Activated T-cell treated with anti-CD3 and anti-CD28 coated beads, Interleukin-2, amount 50 U/mL, for 24 hours (primary cell): ENCODE data around the gene ADAMTS15.

Experiments
- DNase-seq: peaks from one replicate; pipeline ENCODE4 v3.0.0-alpha.2; 2020
- H3K27ac Mint-ChIP-seq: 2 replicates; pipeline ENCODE4 v1.8.0; 2020; ENCODE audit warnings: mild to moderate bottlenecking, mixed read lengths
- H3K27me3 Mint-ChIP-seq: 2 replicates; pipeline ENCODE4 v1.8.0; 2020; ENCODE audit warnings: mixed read lengths
- H3K36me3 Mint-ChIP-seq: 2 replicates; pipeline ENCODE4 v1.8.0; 2020; ENCODE audit warnings: low read depth, mixed read lengths
- H3K4me1 Mint-ChIP-seq: 2 replicates; pipeline ENCODE4 v1.8.0; 2020; ENCODE audit warnings: low read depth, mixed read lengths
- H3K4me3 Mint-ChIP-seq: 2 replicates; pipeline ENCODE4 v1.8.0; 2020; ENCODE audit warnings: mild to moderate bottlenecking, moderate library complexity, mixed read lengths
- H3K9me3 Mint-ChIP-seq: 2 replicates; pipeline ENCODE4 v1.8.0; 2020; ENCODE audit warnings: mixed read lengths

Gene ADAMTS15

DNA sequence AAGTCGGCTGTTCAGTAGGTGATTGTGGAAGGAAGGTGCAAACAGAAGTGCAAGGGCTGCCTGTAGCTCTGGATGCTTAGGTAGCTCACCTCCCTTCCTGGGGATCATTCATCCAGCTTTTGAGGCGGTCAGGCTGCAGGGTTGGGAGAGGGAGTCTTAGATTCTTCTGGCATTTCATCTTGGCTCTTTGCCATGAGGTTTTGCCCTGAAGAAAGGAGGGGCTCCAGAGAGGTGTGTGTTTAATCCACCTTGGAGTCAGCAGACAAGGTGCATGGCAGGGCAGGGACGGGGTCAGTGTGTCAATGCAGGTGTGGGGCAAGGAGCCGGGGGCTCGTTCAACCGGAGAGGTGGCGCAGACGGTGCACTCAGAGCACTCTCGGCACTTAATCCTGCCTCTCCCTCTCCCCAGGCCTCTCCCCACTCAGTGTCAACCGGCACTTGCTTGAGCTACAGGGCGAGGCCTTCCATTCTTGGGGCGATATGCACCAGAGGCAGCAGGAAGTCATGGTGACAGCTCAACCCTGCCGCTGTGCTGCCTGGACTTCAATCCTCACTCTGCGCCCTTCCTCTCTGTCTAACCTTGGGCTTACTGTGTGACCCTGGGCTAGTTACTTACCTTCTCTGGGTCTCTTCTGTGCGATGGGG is 7.2 kb downstream of the ADAMTS15 start:
- no peaks in the 10 kb centered on the region for H3K4me1 Mint-ChIP-seq
- peaks cover 24% of the 10 kb centered on the region for H3K27me3 Mint-ChIP-seq
- H3K36me3 Mint-ChIP-seq, result no peaks in the 10 kb centered on the region
- no peaks in the 10 kb centered on the region for H3K9me3 Mint-ChIP-seq
- DNase-seq, result no peak
- H3K27ac Mint-ChIP-seq, result no peak overlapping the region
- no peak overlapping the region for H3K4me3 Mint-ChIP-seq

DNA sequence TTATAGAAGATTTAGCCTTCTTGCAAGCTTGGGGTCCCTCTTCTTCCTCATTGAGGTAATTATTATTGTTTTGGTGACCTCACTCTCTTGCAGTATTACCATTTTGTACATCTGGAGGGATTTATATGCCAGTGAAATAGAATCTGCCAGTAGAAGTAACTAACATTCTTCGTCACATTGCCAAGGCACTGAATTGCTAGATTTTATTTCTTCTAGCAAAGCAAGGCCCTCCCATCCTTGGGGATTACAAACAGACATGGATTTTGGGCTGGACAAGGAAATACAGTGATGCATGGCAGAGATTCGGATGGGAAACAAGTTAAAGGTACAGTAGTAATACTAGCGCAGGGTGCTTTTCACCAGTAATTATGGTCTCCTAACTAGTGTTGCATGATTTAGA is 7.8 kb downstream of the ADAMTS15 start:
- no peak for DNase-seq
- Mint-ChIP-seq H3K27me3 (peaks cover 17% of the 10 kb centered on the region), H3K4me3 (no peak overlapping the region), H3K4me1 (no peaks in the 10 kb centered on the region), H3K27ac (no peak overlapping the region), H3K9me3 (no peaks in the 10 kb centered on the region), H3K36me3 (no peaks in the 10 kb centered on the region)

DNA sequence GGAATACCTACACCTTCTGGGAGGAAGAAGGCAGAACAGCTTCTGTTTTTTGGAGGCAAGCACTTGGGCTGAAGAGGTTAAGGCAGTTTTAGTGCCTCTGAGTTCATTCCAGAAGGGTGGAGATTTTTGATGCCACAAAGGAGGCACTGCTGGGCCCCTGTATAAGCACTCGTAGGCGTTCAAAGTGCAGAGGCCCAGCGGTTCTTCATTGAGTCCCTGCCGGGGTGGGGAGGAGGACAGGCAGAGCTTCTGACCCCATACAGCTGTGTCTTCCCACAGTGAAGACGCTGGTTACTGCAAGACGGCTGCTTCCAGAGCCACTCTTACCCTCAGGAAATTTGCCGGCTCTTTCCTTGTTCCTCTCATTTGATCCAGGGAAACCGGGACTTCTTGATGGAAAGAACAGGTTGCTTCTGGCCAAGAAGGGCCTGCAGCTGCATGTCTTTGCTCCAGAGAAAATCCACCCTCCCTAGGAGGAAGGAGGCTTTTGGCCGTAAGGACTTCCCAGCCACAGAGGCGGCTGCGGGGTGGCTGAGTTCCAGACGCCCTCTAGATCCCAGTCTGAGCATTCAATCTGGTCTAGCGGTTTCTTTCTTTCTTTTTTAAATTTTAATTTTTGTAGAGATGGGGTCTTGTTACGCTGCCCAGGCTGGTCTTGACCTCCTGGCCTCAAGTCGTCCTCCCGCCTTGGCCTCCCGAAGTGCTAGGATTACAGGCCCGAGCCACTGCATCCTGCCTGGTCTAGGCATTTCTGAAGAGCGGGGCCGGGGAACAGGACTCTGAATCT is 9.4 kb downstream of the ADAMTS15 start:
- no peaks in the 10 kb centered on the region for H3K4me1 Mint-ChIP-seq
- no peak overlapping the region for H3K27ac Mint-ChIP-seq

DNA sequence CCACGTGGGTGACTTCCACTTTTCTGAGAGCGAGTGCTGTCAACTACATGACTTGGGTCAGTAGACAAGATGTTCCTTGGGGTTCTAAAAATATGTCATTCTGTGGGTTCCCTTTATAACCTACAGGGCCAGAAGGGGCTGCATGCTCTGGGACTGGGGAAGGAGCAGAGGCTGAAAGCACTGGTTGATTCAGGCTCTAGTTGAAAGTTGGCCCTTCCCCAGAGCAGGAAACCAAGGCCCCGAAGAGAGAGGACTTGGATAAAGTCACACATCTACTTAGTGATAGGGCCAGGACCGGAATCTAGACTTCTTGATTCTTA is 9.9 kb downstream of the ADAMTS15 start:
- Mint-ChIP-seq H3K27me3 (peaks cover 13% of the 10 kb centered on the region), H3K9me3 (no peaks in the 10 kb centered on the region), H3K4me3 (no peak overlapping the region), H3K27ac (no peak overlapping the region), H3K36me3 (no peaks in the 10 kb centered on the region), H3K4me1 (no peaks in the 10 kb centered on the region)
- no peak for DNase-seq

More for the DNA sequence above, 9.4 kb downstream of the ADAMTS15 start:
- H3K27me3 Mint-ChIP-seq, result peaks cover 13% of the 10 kb centered on the region
- H3K4me3 Mint-ChIP-seq, result no peak overlapping the region
- no peaks in the 10 kb centered on the region for H3K36me3 Mint-ChIP-seq
- no peaks in the 10 kb centered on the region for H3K9me3 Mint-ChIP-seq
- no peak for DNase-seq

DNA sequence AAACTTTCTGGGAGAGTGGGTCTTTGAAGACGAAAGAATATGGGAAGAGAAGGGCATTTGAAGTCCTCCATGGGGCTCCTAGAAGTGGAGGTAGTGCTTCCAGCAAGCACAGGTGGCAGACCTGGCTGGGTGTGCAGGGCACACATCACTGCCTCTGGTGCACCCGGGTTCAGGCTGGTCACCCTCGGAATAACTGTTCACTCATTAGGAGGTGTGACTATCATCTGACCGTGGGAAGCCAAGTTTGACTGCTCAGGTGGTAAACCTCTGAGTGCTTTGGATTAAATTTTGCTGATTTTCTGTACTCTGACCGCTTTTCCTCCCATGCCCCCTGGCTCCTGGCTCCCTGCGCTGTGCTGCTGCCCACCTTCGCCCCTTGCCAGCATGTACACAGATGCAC is 11.1 kb downstream of the ADAMTS15 start:
- no peaks in the 10 kb centered on the region for H3K4me1 Mint-ChIP-seq
- no peaks in the 10 kb centered on the region for H3K9me3 Mint-ChIP-seq
- DNase-seq, result no peak
- H3K36me3 Mint-ChIP-seq, result no peaks in the 10 kb centered on the region
- H3K27ac Mint-ChIP-seq, result no peak overlapping the region
- H3K27me3 Mint-ChIP-seq, result peaks cover 8% of the 10 kb centered on the region
- no peak overlapping the region for H3K4me3 Mint-ChIP-seq

GRCh38 chr11:130462101-130462885 is 13.8 kb downstream of the ADAMTS15 start:
- no peaks in the 10 kb centered on the region for H3K36me3 Mint-ChIP-seq
- H3K9me3 Mint-ChIP-seq, result no peaks in the 10 kb centered on the region
- no peaks in the 10 kb centered on the region for H3K4me1 Mint-ChIP-seq
- H3K27ac Mint-ChIP-seq, result no peak overlapping the region
- H3K27me3 Mint-ChIP-seq, result no peaks in the 10 kb centered on the region
- no peak for DNase-seq
- H3K4me3 Mint-ChIP-seq, result no peak overlapping the region

DNA sequence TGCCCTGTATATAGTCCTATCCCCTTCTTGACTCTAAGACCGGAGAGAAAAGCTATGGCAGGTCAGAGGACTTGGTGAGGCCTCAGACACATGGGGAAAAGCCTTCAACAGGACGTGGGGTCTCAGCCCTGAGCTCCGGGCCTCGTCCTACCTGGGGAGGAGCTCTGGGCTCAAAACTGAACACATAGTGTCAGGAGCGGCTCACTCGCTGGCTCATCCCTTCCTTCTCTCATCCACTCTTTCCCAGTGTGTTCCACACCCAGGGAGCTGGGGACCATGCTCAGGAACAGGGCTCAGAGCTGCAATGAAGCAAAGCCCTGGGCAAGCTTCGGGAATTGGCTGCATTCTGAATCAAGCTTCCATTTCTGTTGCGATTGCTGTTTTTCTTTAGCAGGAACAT is 14.5 kb downstream of the ADAMTS15 start:
- DNase-seq, result no peak
- Mint-ChIP-seq H3K36me3 (no peaks in the 10 kb centered on the region), H3K27me3 (no peaks in the 10 kb centered on the region), H3K4me1 (no peaks in the 10 kb centered on the region), H3K4me3 (no peak overlapping the region), H3K9me3 (no peaks in the 10 kb centered on the region), H3K27ac (no peak overlapping the region)

DNA sequence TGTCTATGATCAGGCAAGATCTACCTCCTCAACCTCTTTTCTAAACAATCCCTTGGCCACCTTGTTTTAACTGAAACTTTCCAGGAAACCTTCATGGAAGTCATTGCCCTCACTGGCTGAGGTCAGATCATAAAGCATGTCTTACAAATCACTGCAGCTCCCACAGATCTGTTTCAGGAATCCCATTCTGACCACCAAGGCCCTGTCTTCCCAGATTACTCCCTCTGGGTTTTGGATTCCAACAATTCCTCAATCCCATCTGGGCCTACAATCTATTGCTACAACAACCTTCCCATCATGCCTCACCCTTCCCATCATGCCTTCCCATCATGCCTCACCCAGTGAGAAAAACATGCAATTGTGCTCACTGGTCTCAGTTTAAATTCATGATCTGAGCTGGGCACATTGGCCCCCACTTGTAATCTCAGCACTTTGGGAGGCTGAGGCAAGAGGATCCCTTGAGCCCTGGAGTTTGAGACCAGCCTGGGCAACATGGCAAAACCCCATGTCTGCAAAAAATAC is 15.9 kb downstream of the ADAMTS15 start:
- Mint-ChIP-seq H3K9me3 (no peaks in the 10 kb centered on the region), H3K27me3 (no peaks in the 10 kb centered on the region), H3K36me3 (no peaks in the 10 kb centered on the region), H3K4me3 (no peak overlapping the region), H3K4me1 (no peaks in the 10 kb centered on the region), H3K27ac (no peak overlapping the region)
- DNase-seq, result no peak

GRCh38 chr11:130465263-130465662 is 16.8 kb downstream of the ADAMTS15 start:
- no peaks in the 10 kb centered on the region for H3K36me3 Mint-ChIP-seq
- no peak overlapping the region for H3K4me3 Mint-ChIP-seq
- no peaks in the 10 kb centered on the region for H3K9me3 Mint-ChIP-seq

DNA sequence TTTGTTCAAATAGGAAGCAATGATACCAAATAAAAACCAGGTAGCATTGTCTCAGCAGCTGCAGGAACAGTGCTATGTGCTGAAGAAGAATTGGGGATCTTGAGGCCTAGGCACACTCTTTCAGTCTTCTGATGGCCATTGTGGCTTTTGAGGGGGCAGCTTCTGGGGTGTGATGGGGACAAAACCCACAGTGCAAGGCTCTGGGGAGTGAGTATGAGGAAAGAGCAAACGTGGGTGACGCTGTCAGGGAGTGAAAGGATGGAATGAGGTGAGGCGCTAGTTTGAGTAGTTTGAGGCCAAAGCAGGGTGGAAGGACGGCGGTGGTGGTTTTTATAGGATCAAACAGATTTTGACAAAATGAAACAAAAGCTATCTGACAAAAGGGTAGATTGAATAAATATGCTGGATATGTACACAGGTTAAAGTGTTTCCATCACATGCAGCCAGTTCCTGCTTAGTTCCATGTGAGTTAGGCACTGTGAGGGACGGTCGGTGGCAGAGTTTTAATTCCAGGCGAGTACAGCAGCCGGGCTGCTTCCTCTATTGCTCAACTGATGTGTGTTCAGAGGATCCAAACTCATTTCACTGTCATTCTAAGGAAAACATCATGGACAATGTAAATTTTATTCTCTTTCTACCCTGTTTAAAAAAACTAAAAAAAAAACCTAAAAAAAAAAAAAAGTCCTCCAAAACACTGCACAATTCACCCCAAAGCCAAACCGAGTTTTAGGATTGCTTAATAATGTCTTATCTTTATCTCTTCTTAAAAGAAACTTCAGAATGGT is 18.9 kb downstream of the ADAMTS15 start:
- no peak for DNase-seq
- no peaks in the 10 kb centered on the region for H3K36me3 Mint-ChIP-seq
- no peak overlapping the region for H3K27ac Mint-ChIP-seq
- H3K4me1 Mint-ChIP-seq, result no peaks in the 10 kb centered on the region
- no peaks in the 10 kb centered on the region for H3K9me3 Mint-ChIP-seq
- H3K4me3 Mint-ChIP-seq, result no peak overlapping the region
- no peaks in the 10 kb centered on the region for H3K27me3 Mint-ChIP-seq

More at GRCh38 chr11:130465263-130465662, 16.8 kb downstream of the ADAMTS15 start:
- H3K4me1 Mint-ChIP-seq, result no peaks in the 10 kb centered on the region
- no peaks in the 10 kb centered on the region for H3K27me3 Mint-ChIP-seq
- no peak overlapping the region for H3K27ac Mint-ChIP-seq
- no peak for DNase-seq

GRCh38 chr11:130469181-130469580 is 20.7 kb downstream of the ADAMTS15 start:
- DNase-seq, result no peak
- H3K27me3 Mint-ChIP-seq, result no peaks in the 10 kb centered on the region
- H3K4me1 Mint-ChIP-seq, result no peaks in the 10 kb centered on the region
- H3K36me3 Mint-ChIP-seq, result no peaks in the 10 kb centered on the region
- H3K27ac Mint-ChIP-seq, result no peak overlapping the region
- H3K9me3 Mint-ChIP-seq, result no peaks in the 10 kb centered on the region
- no peak overlapping the region for H3K4me3 Mint-ChIP-seq

DNA sequence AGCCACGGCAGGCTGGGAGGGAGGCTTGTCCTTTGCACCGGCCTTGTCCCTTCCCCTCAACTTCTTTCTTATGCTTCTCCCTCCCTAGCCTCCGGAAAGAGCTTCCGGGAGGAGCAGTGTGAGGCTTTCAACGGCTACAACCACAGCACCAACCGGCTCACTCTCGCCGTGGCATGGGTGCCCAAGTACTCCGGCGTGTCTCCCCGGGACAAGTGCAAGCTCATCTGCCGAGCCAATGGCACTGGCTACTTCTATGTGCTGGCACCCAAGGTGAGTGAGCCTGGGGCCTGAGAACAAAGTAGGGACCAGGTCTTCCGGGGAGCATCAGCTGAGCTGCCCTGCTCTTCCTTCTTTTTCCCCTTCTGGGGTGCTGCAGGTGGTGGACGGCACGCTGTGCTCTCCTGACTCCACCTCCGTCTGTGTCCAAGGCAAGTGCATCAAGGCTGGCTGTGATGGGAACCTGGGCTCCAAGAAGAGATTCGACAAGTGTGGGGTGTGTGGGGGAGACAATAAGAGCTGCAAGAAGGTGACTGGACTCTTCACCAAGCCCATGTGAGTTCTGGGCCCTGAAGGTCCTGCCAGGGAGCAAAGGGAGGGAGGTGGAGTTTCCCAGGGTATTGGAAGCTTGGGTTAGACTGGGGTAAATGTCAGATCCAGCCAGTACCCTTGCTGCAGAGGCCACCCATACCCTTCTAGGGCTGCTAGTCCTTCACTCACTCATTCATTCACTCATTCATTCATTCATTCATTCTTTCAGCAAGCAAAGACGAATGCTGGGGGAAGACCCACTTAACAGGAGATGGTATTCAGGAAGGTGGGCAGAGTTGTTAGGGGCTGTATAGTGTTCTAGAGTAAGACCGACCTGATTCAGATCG is 22.6 kb downstream of the ADAMTS15 start:
- Mint-ChIP-seq H3K27ac (no peak overlapping the region), H3K4me3 (no peak overlapping the region), H3K4me1 (no peaks in the 10 kb centered on the region), H3K36me3 (no peaks in the 10 kb centered on the region), H3K27me3 (no peaks in the 10 kb centered on the region), H3K9me3 (no peaks in the 10 kb centered on the region)
- no peak for DNase-seq

GRCh38 chr11:130471731-130472433 is 23.4 kb downstream of the ADAMTS15 start:
- no peak for DNase-seq
- H3K4me3 Mint-ChIP-seq, result no peak overlapping the region
- no peaks in the 10 kb centered on the region for H3K27me3 Mint-ChIP-seq
- H3K36me3 Mint-ChIP-seq, result no peaks in the 10 kb centered on the region
- H3K4me1 Mint-ChIP-seq, result no peaks in the 10 kb centered on the region
- H3K27ac Mint-ChIP-seq, result no peak overlapping the region
- H3K9me3 Mint-ChIP-seq, result no peaks in the 10 kb centered on the region
